GM23338 (cell line): ENCODE data around the gene ACY1. TPM values are rescaled to one million over a fixed set of nuclear protein-coding genes. Genes with fewer than 3 reads are reported as not detected.

Experiments used
- ATAC-seq: fragments of 200-7000 bp; cut with Tn5 transposase; 3 replicates; pipeline ENCODE4 v1.9.1; 2020
- DNase-seq: peaks from one replicate; pipeline ENCODE4 v3.0.0-alpha.2; 2015; ENCODE audit warnings: low spot score
- H2AFZ ChIP-seq: fragments of 200-600 bp; sonication (generic); 2 replicates; pipeline ENCODE4 v1.8.0; 2016; ENCODE audit warnings: antibody characterized with exemption, mild to moderate bottlenecking, moderate library complexity
- H3F3A ChIP-seq: fragments of 200-600 bp; sonication (generic); replicated peaks from 2 replicates; pipeline ENCODE4 v1.8.0; 2017; ENCODE audit warnings: antibody characterized with exemption, mixed run types, low read depth
- H3K27ac ChIP-seq: fragments of 200-600 bp; sonication (generic); 2 replicates; pipeline ENCODE4 v1.6.1; 2016; ENCODE audit warnings: low read depth
- H3K27me3 ChIP-seq: fragments of 200-600 bp; sonication (generic); 2 replicates; pipeline ENCODE4 v1.8.0; 2016; ENCODE audit warnings: mild to moderate bottlenecking, mixed run types, moderate library complexity; ENCODE audit not compliant: insufficient read depth
- H3K36me3 ChIP-seq: fragments of 200-600 bp; sonication (generic); 2 replicates; pipeline ENCODE4 v1.8.0; 2016; ENCODE audit warnings: mild to moderate bottlenecking; ENCODE audit not compliant: insufficient read depth
- H3K4me1 ChIP-seq: fragments of 200-600 bp; sonication (generic); 2 replicates; pipeline ENCODE4 v1.8.0; 2016; ENCODE audit warnings: mild to moderate bottlenecking, moderate library complexity; ENCODE audit not compliant: insufficient read depth
- H3K4me2 ChIP-seq: fragments of 200-600 bp; sonication (generic); 2 replicates; pipeline ENCODE4 v1.7.1; 2017; ENCODE audit warnings: mixed run types
- H3K4me3 ChIP-seq: fragments of 200-600 bp; sonication (generic); 2 replicates; pipeline ENCODE4 v1.6.1; 2016; ENCODE audit warnings: mixed run types
- H3K79me2 ChIP-seq: fragments of 200-600 bp; sonication (generic); replicated peaks from 2 replicates; pipeline ENCODE4 v1.8.0; 2017; ENCODE audit warnings: mild to moderate bottlenecking; ENCODE audit not compliant: insufficient read depth
- H3K9me2 ChIP-seq: fragments of 200-600 bp; sonication (generic); 2 replicates; pipeline ENCODE4 v1.8.0; 2017; ENCODE audit not compliant: insufficient read depth
- H4K20me1 ChIP-seq: fragments of 200-600 bp; sonication (generic); replicated peaks from 2 replicates; pipeline ENCODE4 v1.8.0; 2017; ENCODE audit warnings: mild to moderate bottlenecking; ENCODE audit not compliant: insufficient read depth
- H3K27ac Mint-ChIP-seq: 2 replicates; pipeline ENCODE4 v1.8.0; 2020; ENCODE audit warnings: inconsistent platforms, mild to moderate bottlenecking, moderate library complexity, mixed read lengths
- H3K27me3 Mint-ChIP-seq: 3 replicates; pipeline ENCODE4 v1.8.0; 2022; ENCODE audit warnings: low read depth, mild to moderate bottlenecking, moderate library complexity, mixed read lengths, inconsistent platforms; ENCODE audit not compliant: insufficient read depth, poor library complexity
- H3K36me3 Mint-ChIP-seq: 3 replicates; pipeline ENCODE4 v1.8.0; 2021; ENCODE audit warnings: low read depth, mild to moderate bottlenecking, inconsistent platforms, moderate library complexity, mixed read lengths
- H3K4me1 Mint-ChIP-seq: 3 replicates; pipeline ENCODE4 v1.8.0; 2020; ENCODE audit warnings: mild to moderate bottlenecking, inconsistent platforms, mixed read lengths
- H3K4me3 Mint-ChIP-seq: 3 replicates; pipeline ENCODE4 v1.8.0; 2021; ENCODE audit warnings: moderate library complexity, mild to moderate bottlenecking, inconsistent platforms, mixed read lengths
- H3K9me3 Mint-ChIP-seq: 3 replicates; pipeline ENCODE4 v1.8.0; 2020; ENCODE audit warnings: moderate library complexity, mild to moderate bottlenecking, inconsistent platforms, mixed read lengths
- CREB1 ChIP-seq: fragments of 250-450 bp; sonication (Bioruptor Pico); IDR thresholded peaks from 2 replicates; pipeline ENCODE4 v1.5.0; 2020; ENCODE audit warnings: low read depth, mild to moderate bottlenecking, moderate library complexity
- EZH2 ChIP-seq: fragments of 200-600 bp; sonication (generic); IDR thresholded peaks from one replicate; pipeline ENCODE4 v1.8.0; 2017; ENCODE audit warnings: antibody characterized with exemption, mild to moderate bottlenecking, low read depth; ENCODE audit not compliant: unreplicated experiment
- EZH2phosphoT487 ChIP-seq: fragments of 200-600 bp; sonication (generic); IDR thresholded peaks from one replicate; pipeline ENCODE4 v1.8.1; 2018; ENCODE audit warnings: antibody characterized with exemption; ENCODE audit not compliant: unreplicated experiment
- JUNB ChIP-seq: IDR thresholded peaks from one replicate; pipeline ENCODE4 v1.6.1; 2016; ENCODE audit warnings: antibody characterized with exemption; ENCODE audit not compliant: unreplicated experiment
- NANOG ChIP-seq: IDR thresholded peaks from 2 replicates; pipeline ENCODE4 v1.6.1; 2016; ENCODE audit warnings: antibody characterized with exemption, borderline replicate concordance
- POLR2AphosphoS5 ChIP-seq: IDR thresholded peaks from 2 replicates; pipeline ENCODE4 v1.6.1; 2016; ENCODE audit warnings: antibody characterized with exemption, low read depth
- STAT1 ChIP-seq: IDR thresholded peaks from one replicate; pipeline ENCODE4 v1.6.1; 2016; ENCODE audit warnings: antibody characterized with exemption; ENCODE audit not compliant: unreplicated experiment
- ZNF331 ChIP-seq: fragments of 250-450 bp; sonication (Bioruptor Pico); IDR thresholded peaks from 2 replicates; pipeline ENCODE4 v1.5.0; 2020; ENCODE audit warnings: low read depth, mild to moderate bottlenecking, moderate library complexity
- polyA plus RNA-seq: library from polyadenylated mRNA; unstranded; fragments of >200 nt; fragmentation: Nextera tagmentation; extraction: Ambion mirVana; gene quantifications from 2 replicates; pipeline ENCODE4 v1.2.1, GENCODE V29; 2016
- total RNA-seq: library from RNA; depleted of rRNA; stranded (reverse); fragments of >200 nt; shearing (Covaris generic); gene quantifications from 2 replicates; pipeline ENCODE4 v1.2.3, GENCODE V29; 2014
- TF ChIP-seq, protein P1 (sequence below): fragments of 250-450 bp; sonication (Bioruptor Pico); IDR thresholded peaks from 2 replicates; pipeline ENCODE4 v1.5.0; 2020; ENCODE audit warnings: mild to moderate bottlenecking, moderate library complexity
- TF ChIP-seq, protein P2 (sequence below): IDR thresholded peaks from one replicate; pipeline ENCODE4 v1.6.1; 2018; ENCODE audit warnings: antibody characterized with exemption; ENCODE audit not compliant: unreplicated experiment
- TF ChIP-seq, protein P3 (sequence below), 2 experiments: fragments of 200-600 bp in 1 of 2; sonication (generic) in 1 of 2; conservative IDR thresholded peaks; 2 replicates each; pipeline versions ENCODE4 v1.5.1 to v1.6.1; 2016 to 2017; ENCODE audit warnings: antibody characterized with exemption in 2 of 2, low read depth in 2 of 2, mild to moderate bottlenecking in 2 of 2, moderate library complexity in 1 of 2

ACY1 gene
- total and polyA plus RNA-seq, 2 experiments from 2014 or later: 38.4 to 62.8 TPM

DNA sequence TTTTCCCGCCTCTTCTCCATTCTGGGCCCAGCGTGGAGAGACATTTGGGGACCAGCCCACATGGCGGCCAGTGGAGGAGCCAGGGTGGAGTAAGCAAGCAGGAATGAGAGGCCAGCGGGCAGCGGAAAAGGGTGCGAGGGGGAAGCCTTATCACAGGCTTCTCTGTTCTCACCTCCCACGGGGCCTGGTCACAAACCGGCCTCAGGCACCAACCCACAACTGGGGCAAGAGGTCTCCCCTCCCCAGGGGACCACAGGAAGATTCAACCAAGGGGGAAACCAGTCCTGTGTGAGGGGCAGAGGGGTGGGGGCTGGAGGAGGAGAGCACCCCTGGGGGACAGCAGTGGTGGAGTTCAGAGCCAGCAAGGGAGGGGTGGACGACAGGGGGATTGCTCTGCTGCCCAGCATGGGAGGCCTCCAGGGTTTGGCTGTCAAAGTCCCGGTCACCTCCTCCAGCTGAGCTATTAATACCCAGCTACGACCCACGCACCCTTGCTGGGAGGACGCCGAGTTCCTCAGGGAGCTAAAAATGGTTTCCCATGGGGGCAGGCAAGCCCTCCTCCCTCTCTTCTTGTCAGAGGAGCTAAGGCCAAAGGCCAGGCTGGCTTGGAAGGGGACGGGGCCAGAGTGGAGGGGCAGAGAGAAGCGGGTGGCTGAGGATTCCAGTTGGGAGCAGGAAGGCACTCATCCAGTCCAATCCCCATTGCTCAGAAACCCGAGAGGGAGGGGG lies 36.2 kb downstream of the ACY1 start:
- peaks cover 3% of the 10 kb centered on the region; the same call in 1 of the 2 replicates for H3K4me1 ChIP-seq
- H3K9me3 Mint-ChIP-seq: no peaks in the 10 kb centered on the region
- TF ChIP-seq EZH2phosphoT487 (no peak), ZNF331 (CRISPR knock-in tag) (no peak), POLR2AphosphoS5 (no peak), CREB1 (no peak), NANOG (no peak), EZH2 (no peak), JUNB (no peak), STAT1 (no peak)
- TF ChIP-seq, protein P1, sequence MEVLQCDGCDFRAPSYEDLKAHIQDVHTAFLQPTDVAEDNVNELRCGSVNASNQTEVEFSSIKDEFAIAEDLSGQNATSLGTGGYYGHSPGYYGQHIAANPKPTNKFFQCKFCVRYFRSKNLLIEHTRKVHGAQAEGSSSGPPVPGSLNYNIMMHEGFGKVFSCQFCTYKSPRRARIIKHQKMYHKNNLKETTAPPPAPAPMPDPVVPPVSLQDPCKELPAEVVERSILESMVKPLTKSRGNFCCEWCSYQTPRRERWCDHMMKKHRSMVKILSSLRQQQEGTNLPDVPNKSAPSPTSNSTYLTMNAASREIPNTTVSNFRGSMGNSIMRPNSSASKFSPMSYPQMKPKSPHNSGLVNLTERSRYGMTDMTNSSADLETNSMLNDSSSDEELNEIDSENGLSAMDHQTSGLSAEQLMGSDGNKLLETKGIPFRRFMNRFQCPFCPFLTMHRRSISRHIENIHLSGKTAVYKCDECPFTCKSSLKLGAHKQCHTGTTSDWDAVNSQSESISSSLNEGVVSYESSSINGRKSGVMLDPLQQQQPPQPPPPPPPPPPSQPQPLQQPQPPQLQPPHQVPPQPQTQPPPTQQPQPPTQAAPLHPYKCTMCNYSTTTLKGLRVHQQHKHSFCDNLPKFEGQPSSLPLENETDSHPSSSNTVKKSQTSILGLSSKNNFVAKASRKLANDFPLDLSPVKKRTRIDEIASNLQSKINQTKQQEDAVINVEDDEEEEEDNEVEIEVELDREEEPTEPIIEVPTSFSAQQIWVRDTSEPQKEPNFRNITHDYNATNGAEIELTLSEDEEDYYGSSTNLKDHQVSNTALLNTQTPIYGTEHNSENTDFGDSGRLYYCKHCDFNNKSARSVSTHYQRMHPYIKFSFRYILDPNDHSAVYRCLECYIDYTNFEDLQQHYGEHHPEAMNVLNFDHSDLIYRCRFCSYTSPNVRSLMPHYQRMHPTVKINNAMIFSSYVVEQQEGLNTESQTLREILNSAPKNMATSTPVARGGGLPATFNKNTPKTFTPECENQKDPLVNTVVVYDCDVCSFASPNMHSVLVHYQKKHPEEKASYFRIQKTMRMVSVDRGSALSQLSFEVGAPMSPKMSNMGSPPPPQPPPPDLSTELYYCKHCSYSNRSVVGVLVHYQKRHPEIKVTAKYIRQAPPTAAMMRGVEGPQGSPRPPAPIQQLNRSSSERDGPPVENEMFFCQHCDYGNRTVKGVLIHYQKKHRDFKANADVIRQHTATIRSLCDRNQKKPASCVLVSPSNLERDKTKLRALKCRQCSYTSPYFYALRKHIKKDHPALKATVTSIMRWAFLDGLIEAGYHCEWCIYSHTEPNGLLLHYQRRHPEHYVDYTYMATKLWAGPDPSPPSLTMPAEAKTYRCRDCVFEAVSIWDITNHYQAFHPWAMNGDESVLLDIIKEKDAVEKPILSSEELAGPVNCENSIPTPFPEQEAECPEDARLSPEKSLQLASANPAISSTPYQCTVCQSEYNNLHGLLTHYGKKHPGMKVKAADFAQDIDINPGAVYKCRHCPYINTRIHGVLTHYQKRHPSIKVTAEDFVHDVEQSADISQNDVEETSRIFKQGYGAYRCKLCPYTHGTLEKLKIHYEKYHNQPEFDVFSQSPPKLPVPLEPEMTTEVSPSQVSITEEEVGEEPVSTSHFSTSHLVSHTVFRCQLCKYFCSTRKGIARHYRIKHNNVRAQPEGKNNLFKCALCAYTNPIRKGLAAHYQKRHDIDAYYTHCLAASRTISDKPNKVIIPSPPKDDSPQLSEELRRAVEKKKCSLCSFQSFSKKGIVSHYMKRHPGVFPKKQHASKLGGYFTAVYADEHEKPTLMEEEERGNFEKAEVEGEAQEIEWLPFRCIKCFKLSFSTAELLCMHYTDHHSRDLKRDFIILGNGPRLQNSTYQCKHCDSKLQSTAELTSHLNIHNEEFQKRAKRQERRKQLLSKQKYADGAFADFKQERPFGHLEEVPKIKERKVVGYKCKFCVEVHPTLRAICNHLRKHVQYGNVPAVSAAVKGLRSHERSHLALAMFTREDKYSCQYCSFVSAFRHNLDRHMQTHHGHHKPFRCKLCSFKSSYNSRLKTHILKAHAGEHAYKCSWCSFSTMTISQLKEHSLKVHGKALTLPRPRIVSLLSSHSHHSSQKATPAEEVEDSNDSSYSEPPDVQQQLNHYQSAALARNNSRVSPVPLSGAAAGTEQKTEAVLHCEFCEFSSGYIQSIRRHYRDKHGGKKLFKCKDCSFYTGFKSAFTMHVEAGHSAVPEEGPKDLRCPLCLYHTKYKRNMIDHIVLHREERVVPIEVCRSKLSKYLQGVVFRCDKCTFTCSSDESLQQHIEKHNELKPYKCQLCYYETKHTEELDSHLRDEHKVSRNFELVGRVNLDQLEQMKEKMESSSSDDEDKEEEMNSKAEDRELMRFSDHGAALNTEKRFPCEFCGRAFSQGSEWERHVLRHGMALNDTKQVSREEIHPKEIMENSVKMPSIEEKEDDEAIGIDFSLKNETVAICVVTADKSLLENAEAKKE: no peak
- TF ChIP-seq, protein P2, sequence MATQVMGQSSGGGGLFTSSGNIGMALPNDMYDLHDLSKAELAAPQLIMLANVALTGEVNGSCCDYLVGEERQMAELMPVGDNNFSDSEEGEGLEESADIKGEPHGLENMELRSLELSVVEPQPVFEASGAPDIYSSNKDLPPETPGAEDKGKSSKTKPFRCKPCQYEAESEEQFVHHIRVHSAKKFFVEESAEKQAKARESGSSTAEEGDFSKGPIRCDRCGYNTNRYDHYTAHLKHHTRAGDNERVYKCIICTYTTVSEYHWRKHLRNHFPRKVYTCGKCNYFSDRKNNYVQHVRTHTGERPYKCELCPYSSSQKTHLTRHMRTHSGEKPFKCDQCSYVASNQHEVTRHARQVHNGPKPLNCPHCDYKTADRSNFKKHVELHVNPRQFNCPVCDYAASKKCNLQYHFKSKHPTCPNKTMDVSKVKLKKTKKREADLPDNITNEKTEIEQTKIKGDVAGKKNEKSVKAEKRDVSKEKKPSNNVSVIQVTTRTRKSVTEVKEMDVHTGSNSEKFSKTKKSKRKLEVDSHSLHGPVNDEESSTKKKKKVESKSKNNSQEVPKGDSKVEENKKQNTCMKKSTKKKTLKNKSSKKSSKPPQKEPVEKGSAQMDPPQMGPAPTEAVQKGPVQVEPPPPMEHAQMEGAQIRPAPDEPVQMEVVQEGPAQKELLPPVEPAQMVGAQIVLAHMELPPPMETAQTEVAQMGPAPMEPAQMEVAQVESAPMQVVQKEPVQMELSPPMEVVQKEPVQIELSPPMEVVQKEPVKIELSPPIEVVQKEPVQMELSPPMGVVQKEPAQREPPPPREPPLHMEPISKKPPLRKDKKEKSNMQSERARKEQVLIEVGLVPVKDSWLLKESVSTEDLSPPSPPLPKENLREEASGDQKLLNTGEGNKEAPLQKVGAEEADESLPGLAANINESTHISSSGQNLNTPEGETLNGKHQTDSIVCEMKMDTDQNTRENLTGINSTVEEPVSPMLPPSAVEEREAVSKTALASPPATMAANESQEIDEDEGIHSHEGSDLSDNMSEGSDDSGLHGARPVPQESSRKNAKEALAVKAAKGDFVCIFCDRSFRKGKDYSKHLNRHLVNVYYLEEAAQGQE: no peak
- TF ChIP-seq, protein P3, sequence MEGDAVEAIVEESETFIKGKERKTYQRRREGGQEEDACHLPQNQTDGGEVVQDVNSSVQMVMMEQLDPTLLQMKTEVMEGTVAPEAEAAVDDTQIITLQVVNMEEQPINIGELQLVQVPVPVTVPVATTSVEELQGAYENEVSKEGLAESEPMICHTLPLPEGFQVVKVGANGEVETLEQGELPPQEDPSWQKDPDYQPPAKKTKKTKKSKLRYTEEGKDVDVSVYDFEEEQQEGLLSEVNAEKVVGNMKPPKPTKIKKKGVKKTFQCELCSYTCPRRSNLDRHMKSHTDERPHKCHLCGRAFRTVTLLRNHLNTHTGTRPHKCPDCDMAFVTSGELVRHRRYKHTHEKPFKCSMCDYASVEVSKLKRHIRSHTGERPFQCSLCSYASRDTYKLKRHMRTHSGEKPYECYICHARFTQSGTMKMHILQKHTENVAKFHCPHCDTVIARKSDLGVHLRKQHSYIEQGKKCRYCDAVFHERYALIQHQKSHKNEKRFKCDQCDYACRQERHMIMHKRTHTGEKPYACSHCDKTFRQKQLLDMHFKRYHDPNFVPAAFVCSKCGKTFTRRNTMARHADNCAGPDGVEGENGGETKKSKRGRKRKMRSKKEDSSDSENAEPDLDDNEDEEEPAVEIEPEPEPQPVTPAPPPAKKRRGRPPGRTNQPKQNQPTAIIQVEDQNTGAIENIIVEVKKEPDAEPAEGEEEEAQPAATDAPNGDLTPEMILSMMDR (conservative IDR thresholded peaks at IDR 0.05; ENCODE audit: low read depth in 2 of 2): no peak

More for the DNA sequence above, 36.2 kb downstream of the ACY1 start:
- DNase-seq (no peak), ATAC-seq (no peak)
- Mint-ChIP-seq H3K27me3 (peaks cover 14% of the 10 kb centered on the region), H3K4me3 (no peak overlapping the region), H3K27ac (peak overlapping the region; percentile 59; the same call in 1 of the 2 replicates), H3K4me1 (peaks cover 16% of the 10 kb centered on the region), H3K36me3 (no peaks in the 10 kb centered on the region)
- no peaks in the 10 kb centered on the region for H3K27me3 ChIP-seq
- no peaks in the 10 kb centered on the region for H3K36me3 ChIP-seq
- H3K79me2 ChIP-seq: no peaks in the 10 kb centered on the region
- no peak overlapping the region for H3K4me2 ChIP-seq
- no peak overlapping the region for H2AFZ ChIP-seq
- no peak overlapping the region for H3K27ac ChIP-seq
- H4K20me1 ChIP-seq: no peaks in the 10 kb centered on the region
- H3F3A ChIP-seq: no peaks in the 10 kb centered on the region
- H3K9me2 ChIP-seq: no peaks in the 10 kb centered on the region
- no peak overlapping the region for H3K4me3 ChIP-seq
